Prostate gland (tissue), 2 donors: ENCODE results near the gene GPC5. TPM values are rescaled to one million over a fixed set of nuclear protein-coding genes. Genes with fewer than 3 reads are reported as not detected.
"Not testable (repeated sequence)": the region's sequence is repeated elsewhere in the genome, so short reads cannot be mapped to it uniquely, and the experiment has no call there.

Source experiments
- DNase-seq: peaks from one replicate; pipeline ENCODE4 v3.0.0-alpha.2; 2019; ENCODE audit warnings: low spot score
- H3K27ac ChIP-seq, 2 donors: fragments of 200-600 bp; sonication (generic); 2 replicates each; pipeline ENCODE4 v1.5.1; 2017 to 2019
- H3K27me3 ChIP-seq: fragments of 200-600 bp; sonication (generic); replicated peaks from 2 replicates; pipeline ENCODE4 v1.5.1; 2019; ENCODE audit not compliant: insufficient read depth
- H3K36me3 ChIP-seq, 2 donors: fragments of 200-600 bp; sonication (generic); 1 replicate in 1 of 2; 2 replicates in 1 of 2; pipeline versions ENCODE4 v1.5.1 to v1.8.1; 2017 to 2019
- H3K4me1 ChIP-seq: fragments of 200-600 bp; sonication (generic); replicated peaks from 2 replicates; pipeline ENCODE4 v1.5.1; 2019
- H3K4me3 ChIP-seq, 2 donors: fragments of 200-600 bp; sonication (generic); 2 replicates each; pipeline ENCODE4 v1.5.1; 2017 to 2019
- H3K9me3 ChIP-seq: fragments of 200-600 bp; sonication (generic); 2 replicates; pipeline ENCODE4 v1.5.1; 2017
- CTCF ChIP-seq, 4 experiments: fragments of 200-600 bp in 2 of 4; fragments of 450-650 bp in 2 of 4; sonication (generic) in 2 of 4; IDR thresholded peaks; 1 replicate in 3 of 4; 2 replicates in 1 of 4; pipeline ENCODE4 v1.5.1; 2016 to 2019; ENCODE audit warnings: antibody characterized with exemption in 4 of 4, mild to moderate bottlenecking in 2 of 4, moderate library complexity in 2 of 4
- POLR2A ChIP-seq: fragments of 450-650 bp; IDR thresholded peaks from one replicate; pipeline ENCODE4 v1.6.1; 2016; ENCODE audit warnings: antibody characterized with exemption, mild to moderate bottlenecking
- POLR2AphosphoS5 ChIP-seq: sonication (generic); formaldehyde crosslinking; IDR thresholded peaks from one replicate; pipeline ENCODE4 v1.6.1; 2017; ENCODE audit warnings: antibody characterized with exemption
- WGBS: methylation state at CpG from one replicate; pipeline ENCODE4 v1.1.5; 2018; 5-methylcytosine and 5-hydroxymethylcytosine counted together
- intact Hi-C: fragments of 100-400 bp; cut with DNase I; formaldehyde crosslinking; loops from one replicate; pipeline ENCODE4 v1.14.2; 2022
- total RNA-seq, 2 donors: library from RNA; depleted of rRNA; stranded (reverse); fragments of >200 nt; gene quantifications; one replicate each; pipeline ENCODE4 v1.1.0, GENCODE V29; 2016

The GPC5 gene
- total RNA-seq, 2 donors from 2014 or later = 0.23 to 35.0 TPM

- no peak overlapping the region for H3K27ac ChIP-seq
- H3K36me3 ChIP-seq = no peaks in the 10 kb centered on the region
- no peaks in the 10 kb centered on the region for H3K27me3 ChIP-seq
- no peaks in the 10 kb centered on the region for H3K4me1 ChIP-seq
- DNase-seq = no peak
- no peaks in the 10 kb centered on the region for H3K9me3 ChIP-seq
- 39% methylated on average over 3 of the region's 3 CpGs for WGBS
- TF ChIP-seq CTCF (IDR thresholded peaks at IDR 0.05) (no peak), POLR2A (no peak), POLR2AphosphoS5 (no peak)
- H3K4me3 ChIP-seq = no peak overlapping the region
- intact Hi-C loops = no loop called here
Measured at GRCh38 chr13:92262100-92262788, 863.8 kb downstream of the GPC5 start.

DNA sequence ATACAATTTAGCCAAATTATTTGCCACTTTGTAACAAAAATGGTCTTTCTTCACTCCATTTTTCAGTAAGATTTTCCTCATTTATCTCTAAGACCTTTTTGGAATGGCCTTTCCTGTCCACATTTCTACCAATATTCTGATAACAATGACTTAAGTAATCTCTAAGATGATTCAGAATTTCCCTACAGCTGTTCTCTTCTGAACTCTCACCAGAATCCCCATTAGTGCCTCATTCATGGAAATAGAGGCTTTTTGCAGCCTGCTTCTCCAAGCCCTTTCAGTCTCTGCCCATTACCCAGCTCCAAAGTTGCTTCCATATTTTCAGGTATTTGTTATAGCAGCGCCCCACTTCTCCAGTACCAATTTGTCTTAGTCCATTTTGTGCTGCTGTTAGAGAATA lies 867.0 kb downstream of the GPC5 start:
- no peak overlapping the region for H3K4me3 ChIP-seq
- TF ChIP-seq POLR2A (no peak), CTCF (IDR thresholded peaks at IDR 0.05) (no peak), POLR2AphosphoS5 (no peak)
- intact Hi-C loops = no loop called here
- H3K36me3 ChIP-seq = no peaks in the 10 kb centered on the region
- H3K9me3 ChIP-seq = no peaks in the 10 kb centered on the region
- no peak for DNase-seq
- H3K27me3 ChIP-seq = no peaks in the 10 kb centered on the region
- H3K27ac ChIP-seq = no peak overlapping the region
- 94% methylated on average over 1 of the region's 1 CpG for WGBS
- H3K4me1 ChIP-seq = no peaks in the 10 kb centered on the region

- no peak overlapping the region for H3K27ac ChIP-seq
- H3K27me3 ChIP-seq = no peaks in the 10 kb centered on the region
- no peaks in the 10 kb centered on the region for H3K36me3 ChIP-seq
- DNase-seq = no peak
- 78% methylated on average over 1 of the region's 1 CpG for WGBS
- H3K4me3 ChIP-seq = no peak overlapping the region
- H3K9me3 ChIP-seq = no peaks in the 10 kb centered on the region
- no peaks in the 10 kb centered on the region for H3K4me1 ChIP-seq
- intact Hi-C loops = no loop called here
- TF ChIP-seq POLR2AphosphoS5 = no peak
Measured at GRCh38 chr13:92270990-92271389, 872.6 kb downstream of the GPC5 start.

GRCh38 chr13:92272177-92272576 lies 873.8 kb downstream of the GPC5 start:
- Histone ChIP-seq H3K36me3 (no peaks in the 10 kb centered on the region), H3K4me1 (no peaks in the 10 kb centered on the region), H3K27ac (no peak overlapping the region), H3K9me3 (no peaks in the 10 kb centered on the region), H3K27me3 (no peaks in the 10 kb centered on the region), H3K4me3 (no peak overlapping the region)
- no peak for TF ChIP-seq POLR2A
- no peak for TF ChIP-seq POLR2AphosphoS5
- no peak for TF ChIP-seq CTCF (IDR thresholded peaks at IDR 0.05)
- WGBS = 89% methylated on average over 1 of the region's 1 CpG
- DNase-seq = no peak
- intact Hi-C loops = no loop called here

- H3K27ac ChIP-seq, H3K9me3 ChIP-seq, DNase-seq, intact Hi-C loops, H3K36me3 ChIP-seq, H3K27me3 ChIP-seq, H3K4me3 ChIP-seq, H3K4me1 ChIP-seq: not testable (repeated sequence)
- 86% methylated on average over 8 of the region's 8 CpGs for WGBS
Measured at GRCh38 chr13:92280986-92281385, 882.6 kb downstream of the GPC5 start.

GRCh38 chr13:92290718-92291307 lies 892.4 kb downstream of the GPC5 start:
- H3K4me1 ChIP-seq, H3K4me3 ChIP-seq, H3K27me3 ChIP-seq, DNase-seq, H3K36me3 ChIP-seq, H3K27ac ChIP-seq, intact Hi-C loops, H3K9me3 ChIP-seq: not testable (repeated sequence)
- WGBS = 99% methylated on average over 29 of the region's 29 CpGs

DNA sequence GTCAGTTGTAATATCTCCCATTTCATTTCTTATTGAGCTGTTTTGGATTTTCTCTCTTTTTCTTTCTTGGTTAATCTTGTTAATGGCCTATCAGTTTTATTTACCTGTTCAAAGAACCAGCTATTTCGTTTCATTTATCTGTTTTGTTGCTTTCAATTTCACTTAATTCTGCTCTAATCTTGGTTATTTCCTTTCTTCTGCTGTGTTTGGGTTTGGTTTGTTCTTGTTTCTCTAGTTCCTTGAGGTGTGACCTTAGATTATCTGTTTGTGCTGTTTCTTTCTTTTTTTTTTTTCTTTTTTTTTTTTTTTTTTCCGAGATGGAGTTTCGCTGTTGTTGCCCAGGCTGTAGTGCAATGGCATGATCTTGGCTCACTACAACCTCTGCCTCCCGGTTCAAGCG lies 896.1 kb downstream of the GPC5 start:
- H3K4me3 ChIP-seq, H3K9me3 ChIP-seq, H3K27me3 ChIP-seq, DNase-seq, H3K27ac ChIP-seq, H3K4me1 ChIP-seq, H3K36me3 ChIP-seq, intact Hi-C loops: not testable (repeated sequence)
- 95% methylated on average over 5 of the region's 5 CpGs for WGBS

DNA sequence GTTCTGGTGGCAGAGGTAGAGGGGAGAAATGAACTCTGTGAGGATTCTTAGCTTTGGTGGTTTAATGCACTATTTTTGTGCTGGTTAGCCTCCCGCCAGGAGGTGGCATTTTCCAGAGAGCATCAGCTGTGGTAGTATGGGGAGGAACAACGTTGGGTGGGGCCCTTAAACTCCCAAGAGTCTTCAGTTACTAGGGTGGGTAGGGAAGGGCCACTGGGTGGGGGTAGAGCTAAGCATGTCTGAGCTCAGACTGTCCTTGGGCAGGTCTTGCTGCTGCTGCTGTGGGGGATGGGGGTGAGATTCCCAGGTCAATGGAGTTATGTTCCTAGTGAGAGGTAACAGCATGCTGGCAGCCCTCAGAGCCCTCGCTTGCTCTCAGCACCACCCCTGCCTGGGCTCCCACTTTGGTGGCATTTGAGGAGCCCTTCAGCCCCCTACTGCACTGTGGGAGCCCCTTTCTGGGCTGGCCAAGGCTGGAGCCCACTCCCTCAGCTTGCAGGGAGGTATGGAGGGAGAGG lies 897.8 kb downstream of the GPC5 start:
- H3K36me3 ChIP-seq, DNase-seq, H3K4me3 ChIP-seq, H3K4me1 ChIP-seq, H3K27me3 ChIP-seq, H3K9me3 ChIP-seq, H3K27ac ChIP-seq, intact Hi-C loops: not testable (repeated sequence)
- WGBS = 82% methylated on average over 3 of the region's 3 CpGs
